Activated naive CD8-positive, alpha-beta T cell treated with anti-CD3 and anti-CD28 coated beads, Interleukin-2, amount 50 U/mL, for 24 hours (primary cell): ENCODE measurements around the gene HCST.

ENCODE experiments used
- ATAC-seq: fragments of 150-1000 bp; cut with Tn5 transposase; one replicate; pipeline ENCODE4 v1.10.0; 2021
- DNase-seq: peaks from one replicate; pipeline ENCODE4 v3.0.0; 2021
- H3K27ac Mint-ChIP-seq: one replicate; pipeline ENCODE4 v1.8.0; 2021; ENCODE audit warnings: mild to moderate bottlenecking, mixed read lengths
- H3K27me3 Mint-ChIP-seq: one replicate; pipeline ENCODE4 v1.8.0; 2021; ENCODE audit warnings: mixed read lengths
- H3K36me3 Mint-ChIP-seq: one replicate; pipeline ENCODE4 v1.8.0; 2021; ENCODE audit warnings: low read depth, mixed read lengths
- H3K4me1 Mint-ChIP-seq: one replicate; pipeline ENCODE4 v1.8.0; 2021; ENCODE audit warnings: mixed read lengths
- H3K4me3 Mint-ChIP-seq: one replicate; pipeline ENCODE4 v1.8.0; 2021; ENCODE audit warnings: mild to moderate bottlenecking, moderate library complexity, mixed read lengths
- H3K9me3 Mint-ChIP-seq: one replicate; pipeline ENCODE4 v1.8.0; 2021; ENCODE audit warnings: mixed read lengths

Gene HCST

GRCh38 chr19:35943321-35944301 is 41.3 kb downstream of the HCST start:
- DNase-seq (no peak), ATAC-seq (no peak)
- Mint-ChIP-seq H3K27me3 (no peaks in the 10 kb centered on the region), H3K4me3 (no peak overlapping the region), H3K9me3 (no peaks in the 10 kb centered on the region), H3K4me1 (peaks cover 9% of the 10 kb centered on the region), H3K36me3 (peaks cover 2% of the 10 kb centered on the region), H3K27ac (no peak overlapping the region)

GRCh38 chr19:35944556-35944955 is 42.2 kb downstream of the HCST start:
- Mint-ChIP-seq H3K9me3 (no peaks in the 10 kb centered on the region), H3K27ac (no peak overlapping the region), H3K4me3 (no peak overlapping the region), H3K4me1 (peaks cover 6% of the 10 kb centered on the region), H3K27me3 (no peaks in the 10 kb centered on the region), H3K36me3 (peaks cover 2% of the 10 kb centered on the region)
- no peak for ATAC-seq
- no peak for DNase-seq

- no peaks in the 10 kb centered on the region for H3K27me3 Mint-ChIP-seq
- peaks cover 6% of the 10 kb centered on the region for H3K4me1 Mint-ChIP-seq
- no peaks in the 10 kb centered on the region for H3K9me3 Mint-ChIP-seq
- no peak overlapping the region for H3K27ac Mint-ChIP-seq
- peaks cover 2% of the 10 kb centered on the region for H3K36me3 Mint-ChIP-seq
- H3K4me3 Mint-ChIP-seq, result no peak overlapping the region
- ATAC-seq, result no peak
- DNase-seq, result no peak
Observed at GRCh38 chr19:35945121-35945790, 42.9 kb downstream of the HCST start.

- no peaks in the 10 kb centered on the region for H3K9me3 Mint-ChIP-seq
- H3K4me1 Mint-ChIP-seq, result peaks cover 6% of the 10 kb centered on the region
- no peak for DNase-seq
- no peaks in the 10 kb centered on the region for H3K27me3 Mint-ChIP-seq
- no peak overlapping the region for H3K27ac Mint-ChIP-seq
- H3K4me3 Mint-ChIP-seq, result no peak overlapping the region
- no peak for ATAC-seq
- H3K36me3 Mint-ChIP-seq, result peaks cover 2% of the 10 kb centered on the region
Observed at GRCh38 chr19:35946203-35946602, 43.9 kb downstream of the HCST start.

- Mint-ChIP-seq H3K27ac (no peak overlapping the region), H3K9me3 (no peaks in the 10 kb centered on the region), H3K4me3 (no peak overlapping the region), H3K27me3 (no peaks in the 10 kb centered on the region), H3K36me3 (no peaks in the 10 kb centered on the region), H3K4me1 (peaks cover 23% of the 10 kb centered on the region)
- no peak for DNase-seq
- no peak for ATAC-seq
Observed at GRCh38 chr19:35949131-35949530, 46.8 kb downstream of the HCST start.
